Measurements from ENCODE around the gene ELP2.
"Not testable (repeated sequence)": the region's sequence is repeated elsewhere in the genome, so short reads cannot be mapped to it uniquely, and the experiment has no call there.

ELP2 gene

GRCh38 chr18:36160959-36161371 is 31.3 kb downstream of the ELP2 start:
- no peak for DNase-seq

- DNase-seq = no peak
These were observed 33.3 kb downstream of the ELP2 start for GRCh38 chr18:36162981-36163380.

DNA sequence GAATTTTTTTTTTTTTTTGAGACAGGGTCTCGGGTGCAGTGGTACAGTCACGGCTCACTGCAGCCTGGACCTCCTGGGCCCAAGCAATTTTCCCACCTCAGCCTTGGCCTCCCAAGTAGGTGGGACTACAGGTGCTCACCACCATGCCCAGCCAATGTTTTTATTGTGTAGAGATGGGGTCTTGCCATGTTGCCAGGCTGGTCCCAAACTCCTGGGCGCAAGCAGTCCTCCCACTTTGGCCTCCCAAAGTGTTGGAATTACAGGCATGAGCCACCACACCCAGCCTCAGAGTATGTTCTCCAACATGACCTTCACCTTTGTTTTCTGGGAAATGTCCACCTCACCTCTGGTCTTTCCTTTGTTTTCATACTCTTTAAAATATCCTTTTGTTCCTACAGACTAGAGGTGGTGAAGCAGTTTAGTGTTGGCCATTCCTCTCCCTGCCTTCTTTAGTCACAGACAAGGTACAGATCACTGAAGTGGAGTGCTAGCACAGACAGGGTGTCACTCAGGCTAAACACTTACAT is 38.1 kb downstream of the ELP2 start:
- DNase-seq = no peak

GRCh38 chr18:36168296-36168695 is 38.6 kb downstream of the ELP2 start:
- DNase-seq = not testable (repeated sequence)

DNA sequence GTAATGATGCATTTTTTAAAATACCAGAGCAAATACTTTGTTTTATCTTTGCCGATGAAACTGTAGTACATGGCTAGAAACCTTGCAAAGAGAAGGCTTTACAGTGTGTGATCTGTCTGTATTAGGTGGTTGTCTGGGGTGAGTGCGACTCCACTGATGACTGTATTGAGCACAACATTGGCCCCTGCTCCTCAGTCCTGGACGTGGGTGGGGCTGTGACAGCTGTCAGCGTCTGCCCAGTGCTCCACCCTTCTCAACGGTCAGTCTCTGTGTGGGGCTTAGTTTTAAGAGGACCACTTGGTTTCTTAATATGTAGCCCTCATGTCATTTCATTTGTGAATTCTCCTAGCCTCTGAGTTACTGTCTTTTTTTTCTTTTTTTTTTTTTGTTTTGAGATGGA is 40.2 kb downstream of the ELP2 start:
- DNase-seq = no peak

- no peak for DNase-seq
These were observed 45.8 kb downstream of the ELP2 start for GRCh38 chr18:36175481-36175880.

- DNase-seq = no peak
These were observed 46.5 kb downstream of the ELP2 start for GRCh38 chr18:36176177-36176584.

DNA sequence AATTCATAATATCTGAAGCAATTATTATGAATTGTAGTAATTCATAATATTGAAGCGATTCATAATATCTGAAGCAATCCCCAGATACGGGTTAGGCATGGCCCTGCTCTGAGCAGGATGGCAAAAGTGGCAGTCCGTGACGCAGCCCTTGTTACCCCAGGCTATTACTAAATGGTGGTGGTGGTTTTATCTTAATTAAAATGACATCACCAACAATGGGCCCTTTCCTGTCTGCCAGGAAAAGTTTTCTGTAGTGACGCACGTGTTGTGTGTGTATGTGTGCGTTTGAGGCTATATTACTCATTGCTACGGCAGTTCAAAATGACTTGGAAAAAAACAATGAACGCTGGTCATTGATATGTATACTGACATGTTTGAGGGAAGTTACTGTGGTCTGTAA is 47.0 kb downstream of the ELP2 start:
- DNase-seq = no peak

DNA sequence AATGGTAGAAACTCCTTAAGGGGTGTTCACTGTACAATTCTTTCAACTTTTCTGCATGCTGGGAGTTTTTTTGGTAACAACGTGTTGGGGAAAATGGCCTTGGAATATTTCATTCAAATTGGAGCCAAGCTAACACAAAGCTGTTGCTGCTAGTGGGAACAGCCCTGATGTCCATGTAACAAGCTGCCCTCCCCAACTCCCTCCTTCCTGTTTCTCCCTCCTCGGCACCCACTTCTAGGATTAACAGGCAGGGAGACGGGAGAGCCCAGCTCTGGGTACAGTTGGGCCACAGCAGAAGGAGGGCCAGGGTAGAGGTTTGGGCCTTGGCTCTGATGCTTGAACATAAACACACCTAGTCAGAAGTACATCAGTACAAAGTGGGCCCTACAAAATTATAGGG is 48.2 kb downstream of the ELP2 start:
- no peak for DNase-seq

GRCh38 chr18:36179562-36180355 is 50.1 kb downstream of the ELP2 start:
- no peak for DNase-seq

GRCh38 chr18:36181441-36181840 is 51.7 kb downstream of the ELP2 start:
- no peak for DNase-seq

DNA sequence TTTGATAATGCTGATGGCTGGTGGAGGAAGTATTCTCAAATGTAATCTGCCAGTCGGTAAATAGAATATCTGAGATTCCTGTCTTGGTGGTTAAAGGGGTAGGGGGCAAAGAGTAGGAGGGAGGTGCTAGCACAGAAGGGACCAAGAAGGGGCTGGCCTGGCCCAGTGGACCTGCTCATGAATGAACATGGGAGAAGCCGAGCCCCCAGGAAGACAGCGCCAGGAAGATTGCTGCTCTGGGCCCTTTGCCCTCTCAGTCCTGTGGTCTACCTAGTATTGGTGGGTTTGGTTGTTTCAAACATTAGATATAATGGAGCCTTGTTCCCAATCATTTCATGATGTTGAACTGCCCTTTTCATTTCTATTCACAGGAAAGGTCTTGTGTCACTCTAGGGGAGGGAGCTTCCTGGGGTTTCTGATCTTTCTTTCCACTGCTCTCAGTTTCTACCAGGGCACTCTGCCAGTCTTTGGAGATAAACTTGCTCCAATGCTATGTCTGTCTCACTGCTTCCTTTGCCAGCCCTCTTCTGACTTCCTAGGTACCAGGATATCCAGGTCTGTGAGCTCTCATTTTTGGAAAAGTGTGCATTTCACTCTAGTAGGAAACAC is 52.3 kb downstream of the ELP2 start:
- no peak for DNase-seq

GRCh38 chr18:36183033-36183432 is 53.3 kb downstream of the ELP2 start:
- no peak for DNase-seq

DNA sequence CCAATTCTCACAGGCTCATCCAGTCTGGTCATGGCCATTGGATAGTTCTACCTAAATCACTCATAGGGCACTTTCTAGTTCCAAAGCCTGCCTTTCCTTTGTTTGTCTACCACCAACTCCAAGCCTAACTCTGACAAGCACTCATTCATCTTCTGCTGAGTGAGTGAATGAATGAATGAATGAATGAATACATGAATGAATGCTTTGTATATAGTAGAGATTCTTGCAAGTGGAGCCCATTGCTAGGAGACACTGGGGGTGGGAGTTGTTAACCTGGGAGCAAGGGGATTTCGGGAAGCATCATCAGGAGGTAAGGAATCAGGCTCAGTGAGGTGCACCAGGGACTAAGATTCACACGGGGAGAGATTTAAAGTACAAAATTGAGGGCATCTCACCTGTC is 54.3 kb downstream of the ELP2 start:
- DNase-seq = no peak

DNA sequence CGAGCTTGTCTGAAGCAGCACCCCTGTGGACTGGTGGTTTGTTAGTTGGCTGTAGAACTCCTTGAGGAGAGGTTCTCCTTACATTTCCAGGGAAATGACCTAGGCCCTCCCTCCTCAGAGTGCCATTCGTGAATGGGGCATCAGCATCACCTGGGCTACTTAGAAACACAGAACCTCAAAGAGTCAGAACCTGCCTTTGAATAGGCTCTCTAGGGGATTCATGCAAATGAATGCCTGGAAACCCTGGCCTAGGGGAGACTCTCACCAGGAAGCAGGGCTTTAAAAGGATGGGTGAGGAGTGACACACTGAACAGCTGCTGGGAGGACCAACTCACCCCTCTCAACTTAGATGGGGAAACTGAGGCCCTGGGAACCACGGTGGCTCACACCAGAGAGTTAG is 55.5 kb downstream of the ELP2 start:
- no peak for DNase-seq

DNA sequence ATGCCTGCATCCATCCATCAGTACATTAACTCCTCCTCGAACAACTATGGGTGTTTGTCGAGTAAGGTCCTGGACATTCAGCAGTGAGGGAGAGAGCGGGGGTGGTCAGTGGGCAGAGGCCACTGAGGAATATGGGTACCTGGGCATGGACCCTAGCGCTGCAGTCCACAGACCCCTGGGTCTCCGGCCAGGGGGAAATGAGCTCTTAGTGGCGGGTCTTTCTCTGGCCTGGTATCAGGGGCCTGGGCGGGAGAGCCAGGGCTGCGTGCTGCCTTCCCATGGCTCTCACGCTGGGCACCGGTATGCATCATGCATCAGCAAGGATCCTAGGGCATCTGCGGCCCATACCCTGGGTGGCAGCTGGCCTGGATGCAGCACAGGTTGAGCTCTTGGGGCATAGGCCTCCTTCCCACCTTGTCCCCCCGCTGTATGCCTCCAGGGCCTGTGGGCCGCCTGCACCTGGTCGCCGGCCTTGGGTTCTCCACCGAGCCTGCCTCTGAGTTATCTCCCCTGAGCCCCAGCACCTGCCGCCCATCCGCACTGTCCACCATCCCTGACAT is 56.3 kb downstream of the ELP2 start:
- DNase-seq = no peak

DNA sequence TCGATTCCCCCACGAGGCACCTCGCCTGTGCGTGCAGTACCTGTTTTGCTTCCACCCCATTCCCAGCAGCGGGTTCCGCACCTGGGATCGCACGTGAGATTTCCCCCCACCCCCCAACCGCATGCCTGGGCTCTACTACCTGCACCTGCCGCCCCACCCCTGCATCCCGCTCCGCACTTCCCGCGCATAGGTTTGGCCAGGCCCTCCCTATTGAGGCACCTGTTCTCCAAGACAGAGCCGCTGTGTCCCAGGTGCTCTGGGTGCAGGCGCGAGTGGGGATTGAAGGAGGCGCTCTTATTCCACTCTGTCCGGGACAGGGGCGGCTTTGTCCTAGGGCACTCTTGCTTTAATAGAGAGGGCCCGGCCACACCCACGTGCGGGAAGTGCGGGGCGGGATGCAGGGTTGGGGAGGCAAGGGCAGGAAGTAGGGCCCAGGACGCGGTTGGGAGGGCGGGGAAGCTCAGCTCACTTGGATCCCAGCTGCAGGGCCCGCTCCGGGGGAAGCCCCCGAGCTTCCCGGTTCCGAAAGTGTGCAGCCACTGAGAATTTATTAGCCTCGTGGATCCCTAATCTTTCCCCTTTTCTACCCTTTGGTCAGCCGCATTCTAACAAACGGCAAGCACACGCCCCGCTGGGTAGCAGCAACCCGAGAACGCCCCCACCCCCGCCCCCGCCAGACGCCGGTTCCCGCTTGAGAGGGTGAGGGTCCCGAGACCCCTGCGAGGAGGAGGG is 56.9 kb downstream of the ELP2 start:
- DNase-seq = peak; percentile 52

DNA sequence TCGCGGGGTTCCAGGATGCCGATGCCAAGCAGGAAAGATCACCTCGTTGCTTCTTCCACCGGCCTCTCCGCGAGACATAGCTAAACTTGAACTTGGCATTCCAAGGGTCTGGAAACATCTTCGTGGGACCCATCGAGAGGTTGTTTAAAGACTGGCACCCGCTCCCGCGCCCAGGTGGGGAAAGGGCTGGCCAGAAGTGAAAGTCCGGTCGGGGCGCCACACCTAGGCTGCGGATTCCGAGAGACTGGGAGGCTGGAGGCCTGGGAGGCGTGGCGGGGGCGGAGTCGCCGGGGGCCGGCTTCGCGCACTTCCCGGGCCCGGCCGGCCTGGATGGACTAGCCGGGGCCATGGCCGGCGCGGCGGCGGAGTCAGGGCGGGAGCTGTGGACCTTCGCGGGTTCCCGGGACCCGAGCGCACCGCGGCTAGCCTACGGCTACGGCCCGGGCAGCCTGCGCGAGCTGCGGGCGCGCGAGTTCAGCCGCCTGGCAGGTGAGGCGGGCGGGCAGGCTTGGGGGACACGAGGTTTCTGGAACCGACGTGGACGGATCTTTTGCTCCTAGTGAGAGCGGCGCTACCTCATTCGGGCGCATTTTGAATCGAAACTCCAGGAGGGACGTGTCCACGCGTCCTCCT is 57.6 kb downstream of the ELP2 start, which contains the start of gene MOCOS:
Gene MOCOS (plus strand): TSS at position 305 of the 633 bp plus-strand sequence. CDS start 43 bp downstream, at position 348.
- peak; percentile 67 for DNase-seq

DNA sequence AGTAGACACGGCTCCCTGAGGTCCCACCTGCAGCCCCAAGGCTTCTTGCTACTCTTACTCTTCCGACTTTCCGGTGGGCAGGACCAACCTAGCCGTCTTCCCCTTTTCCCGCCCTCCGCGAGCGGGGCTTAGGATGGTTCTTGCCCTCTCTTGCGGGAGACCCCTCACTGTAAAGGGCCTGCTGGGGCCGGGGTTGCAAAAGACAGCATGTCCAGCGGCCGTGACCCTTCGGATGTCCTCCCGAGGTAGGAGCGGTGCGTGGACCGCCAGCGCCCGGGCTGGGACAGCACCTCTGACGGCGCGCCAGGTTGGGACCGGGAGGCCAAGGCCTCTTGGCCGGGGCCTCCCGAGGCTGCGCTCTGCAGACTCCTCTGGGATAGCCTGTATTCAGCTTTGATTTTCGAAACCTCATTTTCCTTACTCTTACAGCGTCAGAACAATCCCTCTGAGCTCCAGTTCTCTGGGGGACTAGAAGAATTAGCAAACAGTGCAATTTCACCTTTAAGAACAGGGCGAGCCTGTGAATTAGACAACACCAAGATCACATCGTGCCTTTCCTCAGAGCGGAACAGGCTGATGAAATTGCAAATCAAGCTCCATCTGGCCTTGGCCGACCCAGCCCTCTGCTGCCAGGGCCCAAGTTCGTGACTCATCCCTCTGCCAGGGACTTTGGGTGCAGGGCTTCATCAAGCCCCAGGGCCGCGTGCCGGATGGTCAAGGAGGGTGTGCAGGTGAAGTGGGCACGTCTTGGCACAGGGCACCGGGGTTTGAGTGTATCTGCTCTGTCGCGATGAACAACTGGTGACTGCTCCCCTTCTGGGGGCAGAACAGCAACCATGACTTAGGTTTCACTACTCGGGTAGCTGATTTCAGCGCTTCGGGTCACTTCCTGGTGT is 58.4 kb downstream of the ELP2 start:
- no peak for DNase-seq

GRCh38 chr18:36188916-36189315 is 59.2 kb downstream of the ELP2 start:
- DNase-seq = no peak

DNA sequence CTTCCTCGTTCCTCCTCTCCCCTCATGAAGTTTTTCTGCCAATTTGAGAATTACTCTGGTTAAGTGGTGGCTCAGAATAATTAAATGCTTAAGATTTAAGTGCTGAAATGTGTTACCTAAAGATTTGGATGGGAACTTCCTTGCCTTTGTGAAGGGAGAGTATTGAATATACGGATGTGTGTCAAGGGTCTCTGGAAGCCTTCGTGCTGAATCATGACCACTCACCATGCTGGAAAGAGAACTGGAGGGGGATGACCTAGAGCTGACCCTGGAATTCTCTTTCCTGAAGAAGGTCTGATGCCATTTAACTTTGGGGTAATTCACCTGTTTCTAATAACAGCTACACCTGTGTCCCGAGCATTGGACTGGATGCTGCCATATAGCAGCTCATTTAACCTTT is 59.8 kb downstream of the ELP2 start:
- DNase-seq = no peak

- no peak for DNase-seq
These were observed 61.6 kb downstream of the ELP2 start for GRCh38 chr18:36191286-36191685.

Data from stimulated activated CD4-positive, alpha-beta T cell treated with anti-CD3 and anti-CD28 coated beads, Interleukin-15, amount 100 ng/mL, for 24 hours (primary cell).